NCI-H345 treated with DMSO at 0.1 percent for 48 hours (cell line): Measurements from ENCODE around the gene MAP3K13.

Experiments
- DNase-seq: peaks from one replicate; lab custom pipeline; 2025; ENCODE audit not compliant: unreplicated experiment; lab: John Stamatoyannopoulos, UW

Gene MAP3K13

DNA sequence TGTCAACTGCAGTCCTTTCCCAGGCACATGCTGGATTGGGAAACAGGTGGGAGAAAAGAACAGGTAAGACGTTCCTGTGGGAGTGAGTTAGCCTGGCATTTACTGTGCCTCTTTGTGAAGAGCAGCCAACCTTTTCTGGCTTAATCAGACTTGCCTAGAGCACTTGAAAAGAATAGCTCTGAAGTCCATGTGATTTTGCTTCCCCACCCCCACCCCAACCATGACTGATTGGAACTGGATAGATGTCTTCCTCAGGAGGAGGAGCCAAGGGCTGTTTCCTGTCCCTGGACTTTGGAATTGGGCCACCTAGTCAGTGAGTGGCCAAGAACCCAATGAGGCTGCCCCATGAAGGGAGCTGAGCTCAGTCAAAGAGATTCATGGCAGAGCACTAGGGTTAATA lies 140.6 kb downstream of the MAP3K13 start:
- DNase-seq = no peak

DNA sequence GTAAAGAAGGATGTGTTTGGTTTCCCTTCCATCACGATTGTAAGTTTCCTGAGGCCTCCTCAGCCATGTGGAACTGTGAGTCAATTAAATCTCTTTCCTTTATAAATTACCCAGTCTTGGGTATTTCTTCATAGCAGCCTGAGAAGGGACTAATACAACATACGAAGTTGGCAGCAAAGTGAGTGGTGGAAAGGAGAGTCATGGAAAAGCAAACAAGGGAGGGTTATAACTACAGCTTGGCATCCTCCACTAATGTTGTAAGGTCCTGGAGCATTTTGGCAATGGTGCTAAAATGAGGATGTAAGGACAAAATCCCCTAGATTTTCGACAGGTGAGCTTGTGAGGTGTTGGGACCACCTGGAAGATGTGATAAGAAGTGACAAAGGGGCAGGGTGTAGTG lies 141.7 kb downstream of the MAP3K13 start:
- DNase-seq = no peak

DNA sequence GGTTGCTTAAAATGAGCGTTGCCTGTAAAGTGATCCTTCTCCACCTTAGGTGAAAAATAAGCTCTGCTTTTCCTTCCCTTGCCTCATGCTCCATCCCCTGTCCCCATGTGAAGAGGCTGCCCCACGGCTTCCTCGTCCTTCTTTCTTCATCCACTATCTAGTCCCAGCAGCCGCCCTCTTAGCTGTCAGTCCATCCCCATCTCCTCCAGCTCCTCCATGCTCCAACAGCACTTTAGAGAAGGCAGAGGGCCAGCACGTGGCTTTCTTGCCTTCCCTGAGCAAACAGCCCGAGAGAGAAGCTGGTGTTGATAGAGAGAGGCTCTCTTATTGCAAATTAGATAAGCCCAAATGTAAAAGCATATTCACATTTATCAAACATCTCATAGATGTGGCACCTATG lies 144.9 kb downstream of the MAP3K13 start:
- DNase-seq = no peak

DNA sequence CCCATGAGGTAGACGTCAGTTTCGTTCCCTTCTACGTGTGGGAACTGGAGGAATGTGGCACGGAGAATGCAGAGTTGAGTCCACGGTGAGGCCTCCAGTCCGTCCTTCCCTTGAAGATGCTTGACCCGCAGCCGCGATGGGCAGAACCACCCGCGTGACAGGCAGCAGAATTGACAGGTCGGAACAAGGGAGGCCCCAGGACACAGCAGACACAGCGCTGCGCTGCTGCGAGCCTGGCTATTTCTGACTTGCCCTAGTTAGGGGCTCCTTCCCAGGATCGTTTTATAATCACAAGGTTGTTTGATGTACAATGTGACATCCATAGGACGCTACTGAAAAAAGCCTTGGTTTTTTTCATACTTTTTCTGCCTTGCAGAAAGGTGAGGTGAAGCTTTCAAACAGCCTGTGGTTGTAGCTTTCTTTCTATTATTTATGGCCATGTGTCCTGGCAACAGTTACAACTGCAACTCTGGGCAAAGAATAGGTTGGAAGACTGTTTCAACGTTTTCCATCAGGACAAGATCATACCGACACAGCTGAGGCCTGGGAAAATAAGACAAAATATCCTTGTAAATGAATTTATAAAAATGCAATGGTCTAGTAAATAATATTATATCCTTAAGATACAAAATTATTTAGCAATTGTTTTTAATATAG lies 145.5 kb downstream of the MAP3K13 start:
- no peak for DNase-seq

DNA sequence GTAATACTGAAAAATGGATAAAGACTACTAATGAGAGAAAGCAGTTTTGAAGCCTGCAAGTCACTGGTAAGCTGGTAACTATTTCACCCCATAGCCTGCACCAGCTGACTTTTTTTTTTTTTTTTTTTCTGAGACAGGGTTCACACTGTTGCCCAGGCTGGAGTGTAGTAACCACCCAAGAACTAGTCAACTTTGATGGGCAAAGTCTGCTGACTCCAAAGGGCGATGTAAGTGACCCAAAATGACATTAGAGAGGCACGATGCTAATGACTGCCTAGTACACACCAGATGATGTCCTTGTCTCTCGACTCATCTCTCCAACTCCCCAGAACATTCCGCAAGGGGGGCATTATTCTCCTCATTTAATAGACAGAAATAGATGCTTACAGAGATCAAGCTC lies 148.8 kb downstream of the MAP3K13 start:
- DNase-seq = no peak

DNA sequence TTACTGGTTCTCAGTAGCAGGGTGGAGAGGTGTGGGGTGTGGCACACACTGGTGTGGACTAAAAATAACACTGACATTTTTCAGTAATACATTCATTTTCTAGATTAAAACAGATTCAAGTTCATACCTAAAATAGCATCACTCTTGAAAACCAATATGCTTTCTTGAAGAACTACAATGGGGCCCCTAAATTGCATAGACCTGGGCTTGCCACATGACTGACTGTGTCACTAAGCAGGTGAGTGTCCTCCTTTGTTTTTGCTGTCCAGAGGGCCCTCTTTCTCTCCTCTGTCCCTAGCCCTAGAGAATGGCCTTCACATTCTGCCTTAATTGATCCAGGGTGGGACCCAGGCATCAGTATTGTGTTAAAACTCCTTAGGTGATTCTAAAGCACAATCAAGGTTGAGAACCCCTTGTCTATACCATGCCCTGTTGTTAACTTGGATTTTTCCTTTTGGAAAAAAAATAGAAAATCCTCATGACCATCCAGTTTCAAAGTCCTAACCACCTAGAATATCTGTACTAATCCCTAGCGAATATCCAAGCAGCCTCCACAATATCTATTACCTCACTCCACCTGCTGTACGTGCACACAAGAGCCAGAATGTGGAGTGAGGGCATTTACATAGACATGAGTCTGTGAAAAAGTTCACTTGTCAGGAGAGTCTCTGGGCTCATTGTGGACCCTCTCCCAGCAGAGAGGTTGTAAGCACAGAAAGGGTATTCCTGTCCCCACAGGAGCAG lies 154.6 kb downstream of the MAP3K13 start:
- DNase-seq = no peak

DNA sequence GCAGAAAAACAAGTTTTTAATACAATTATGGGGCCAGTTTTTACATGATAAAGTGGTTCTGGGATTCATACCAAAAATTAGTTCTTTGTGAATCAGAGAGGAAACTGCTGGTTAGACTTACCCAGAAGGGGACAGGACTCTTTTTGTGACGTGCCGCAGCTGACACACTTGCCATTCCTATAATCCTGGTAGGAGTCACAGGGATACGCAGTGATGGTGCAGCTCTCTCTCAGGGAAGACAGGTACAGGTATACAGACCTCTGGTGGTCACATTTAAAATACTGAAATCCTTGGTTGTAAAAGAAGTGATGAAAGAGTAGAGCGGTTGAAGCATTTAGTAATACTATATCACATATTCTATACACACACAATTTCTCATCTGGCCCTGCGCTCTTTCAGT lies 156.1 kb downstream of the MAP3K13 start:
- DNase-seq = no peak

DNA sequence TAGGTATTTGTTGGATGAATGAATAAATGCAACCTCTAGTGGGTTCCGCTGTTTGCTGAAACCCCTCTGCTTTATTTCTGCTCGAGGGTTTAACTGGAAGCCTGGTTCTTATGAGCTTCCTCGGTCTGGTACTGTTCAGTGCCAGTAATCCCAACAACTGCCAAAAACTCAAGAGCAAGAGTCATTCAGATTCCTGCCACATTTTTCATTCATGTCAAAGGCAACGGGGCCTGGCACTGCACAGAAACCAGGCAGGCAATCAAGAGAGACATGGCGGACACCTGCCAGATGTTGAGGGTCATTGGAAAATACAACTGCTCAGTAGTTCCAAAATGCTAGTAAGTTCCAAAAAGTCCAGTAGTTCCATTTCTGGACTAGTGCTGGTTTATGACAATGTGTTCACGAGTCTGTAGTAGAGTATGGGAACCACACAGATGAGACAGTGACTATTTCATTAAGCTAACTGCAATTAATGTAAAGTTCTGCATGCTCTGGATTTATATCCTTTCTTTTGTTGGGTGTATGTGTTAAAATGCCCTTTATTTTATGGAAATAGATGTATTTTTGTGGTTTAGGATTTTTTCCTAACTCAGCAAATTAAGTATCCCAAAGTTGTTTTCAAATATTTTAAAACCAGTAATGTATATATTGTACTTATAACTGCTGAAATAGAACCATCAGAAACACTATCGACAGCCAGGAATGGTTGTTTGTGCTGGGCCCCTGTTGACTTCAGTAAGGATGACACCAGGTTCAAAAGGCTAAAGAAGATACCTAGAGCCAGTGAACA lies 158.6 kb downstream of the MAP3K13 start:
- DNase-seq = no peak

DNA sequence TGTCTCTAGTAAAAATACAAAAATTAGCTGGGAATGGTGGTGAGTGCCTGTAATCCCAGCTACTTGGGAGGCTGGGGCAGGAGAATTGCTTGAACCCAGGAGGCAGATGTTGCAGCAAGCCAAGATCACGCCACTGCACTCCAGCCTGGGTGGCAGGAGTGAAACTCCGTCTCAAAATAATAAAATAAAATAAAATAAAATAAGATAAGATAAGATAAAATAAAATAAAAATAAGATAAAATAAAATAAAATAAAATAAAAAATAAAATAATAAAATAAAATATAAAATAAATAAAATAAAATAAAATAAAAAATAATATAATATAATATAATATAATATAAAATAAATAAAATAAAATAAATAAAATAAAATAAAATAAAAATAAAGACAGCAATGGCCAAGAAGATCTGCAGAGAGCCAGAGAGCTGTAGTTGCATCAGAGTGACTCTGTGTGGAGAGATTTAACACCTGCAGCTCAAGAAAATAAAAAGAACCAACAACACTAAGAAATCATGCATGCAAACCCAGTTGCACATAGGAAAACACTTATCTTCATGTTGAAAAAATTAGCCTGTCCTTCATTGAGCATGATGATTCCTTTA lies 163.5 kb downstream of the MAP3K13 start:
- DNase-seq = no peak

DNA sequence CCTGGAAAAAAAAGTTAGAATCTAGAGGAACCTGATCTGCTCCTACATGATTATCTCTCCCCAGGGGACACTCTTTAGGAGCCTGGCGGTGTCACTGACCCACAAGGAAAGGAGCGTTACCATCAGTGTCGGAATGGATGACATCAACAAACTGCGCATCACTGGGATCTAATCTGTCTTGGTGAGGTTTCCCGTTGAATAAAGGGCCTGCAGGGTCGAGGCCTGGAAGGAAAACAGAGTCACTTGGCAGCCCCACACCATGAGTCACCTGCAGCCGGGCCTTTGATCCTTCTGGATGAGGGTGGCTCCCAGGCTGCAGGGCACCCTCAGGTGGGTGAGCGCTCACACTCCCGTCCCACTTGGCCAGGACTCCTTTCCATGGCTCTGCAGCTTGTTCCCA lies 164.4 kb downstream of the MAP3K13 start:
- DNase-seq = no peak

DNA sequence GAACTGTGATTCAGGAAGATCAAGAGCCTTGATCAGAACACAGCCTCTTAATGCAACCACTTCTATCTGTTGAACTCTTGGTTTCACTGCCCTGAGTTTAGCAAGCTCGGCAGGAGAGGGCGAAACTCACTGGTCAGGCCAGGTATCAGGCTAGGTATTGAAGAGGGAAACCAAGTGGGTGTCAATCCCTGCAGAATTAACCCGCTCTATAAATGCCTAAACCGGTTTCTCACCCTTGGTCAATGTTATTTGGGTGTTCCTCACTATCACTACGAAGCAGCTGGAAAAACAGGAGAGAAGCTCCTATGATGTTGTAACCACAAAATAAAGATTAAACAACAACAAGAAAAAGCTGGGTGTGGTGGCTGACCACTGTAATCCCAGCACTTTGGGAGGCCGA lies 165.6 kb downstream of the MAP3K13 start:
- DNase-seq = no peak

DNA sequence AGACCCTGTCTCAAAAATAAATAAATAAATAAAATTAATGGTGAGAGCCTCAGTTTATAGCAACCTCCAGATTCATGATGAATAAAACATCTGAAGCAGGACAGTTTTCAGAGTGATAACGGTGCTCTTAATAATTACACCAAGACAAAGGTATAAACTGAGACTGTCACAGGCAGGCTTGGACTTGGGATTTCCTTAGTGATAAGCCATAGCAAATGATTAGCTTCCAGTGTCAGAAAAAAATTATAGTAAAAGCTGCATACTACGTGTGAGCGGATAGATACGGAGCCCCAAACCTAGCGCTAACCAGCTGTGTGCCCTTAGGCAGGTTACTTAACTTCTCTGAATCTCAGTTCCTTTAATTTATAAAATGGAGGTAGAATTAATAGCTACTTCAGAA lies 167.9 kb downstream of the MAP3K13 start:
- DNase-seq = no peak

DNA sequence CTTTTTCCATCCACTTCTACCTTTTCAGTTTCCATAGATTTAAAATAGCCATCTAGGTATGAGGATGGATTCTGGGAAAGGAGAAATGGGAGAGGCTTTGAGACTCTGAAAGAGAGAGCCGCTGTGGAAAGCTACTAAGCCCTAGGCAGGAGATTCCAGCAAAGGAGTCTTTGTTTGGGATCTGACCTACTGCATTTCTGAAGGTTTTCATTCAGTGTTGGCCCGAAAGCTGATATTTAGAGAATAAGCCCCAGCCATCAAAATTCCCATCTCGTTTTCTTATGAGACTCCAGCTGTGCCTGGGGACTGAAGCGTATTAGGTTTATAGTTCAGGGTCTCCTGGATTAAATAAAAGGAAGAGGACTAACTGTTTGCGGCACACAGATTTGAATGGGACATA lies 170.0 kb downstream of the MAP3K13 start:
- no peak for DNase-seq

DNA sequence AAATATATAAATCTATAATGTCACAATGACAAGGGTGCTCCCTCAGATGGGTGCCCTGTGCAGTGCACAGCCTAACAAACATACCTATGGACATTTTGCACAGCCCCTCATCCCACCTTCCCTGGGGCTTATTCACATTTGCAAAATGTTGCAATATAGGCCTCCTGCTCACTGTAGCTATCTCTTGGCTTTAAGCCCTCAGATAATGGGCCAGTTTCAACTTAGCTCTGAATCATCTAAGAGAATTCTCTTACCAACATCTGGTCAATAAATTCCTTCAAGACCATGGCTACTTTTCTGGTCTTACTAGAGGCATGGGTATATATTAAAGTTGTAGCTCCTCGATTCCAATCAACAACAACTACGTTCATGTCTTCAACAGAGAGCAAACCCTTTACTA lies 171.6 kb downstream of the MAP3K13 start:
- no peak for DNase-seq

DNA sequence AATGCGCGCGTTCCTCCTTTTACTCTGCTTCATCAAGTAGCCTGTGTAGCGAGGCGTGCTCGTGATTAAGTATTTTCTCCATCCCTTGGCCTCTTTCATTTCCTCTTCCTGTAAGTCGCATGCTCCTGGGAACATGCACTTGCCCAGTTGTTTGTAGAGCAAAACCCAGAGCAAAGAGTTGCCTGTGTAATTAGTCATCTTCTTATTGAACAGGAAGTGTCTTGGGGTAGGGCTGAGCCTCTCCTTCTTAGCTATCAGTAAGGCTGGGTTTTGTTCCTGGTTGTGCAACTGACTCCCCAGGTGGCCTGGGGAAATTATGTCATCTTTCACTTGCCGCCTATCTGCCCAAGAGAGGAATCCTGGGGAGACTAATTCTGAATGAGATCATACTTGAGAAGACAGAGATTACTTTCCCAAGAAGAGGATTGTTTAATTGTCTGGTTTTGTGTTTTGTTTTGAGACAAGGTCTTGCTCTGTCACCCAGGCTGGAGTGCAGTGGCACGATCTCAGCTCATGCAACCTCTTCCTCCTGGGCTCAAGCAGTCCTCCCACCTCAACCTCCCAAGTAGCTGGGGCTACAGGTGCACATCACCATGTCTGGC lies 174.5 kb downstream of the MAP3K13 start:
- no peak for DNase-seq
